Body of pancreas (tissue), 4 donors: Measurements from ENCODE around the gene NRF1. TPM values are rescaled to one million over a fixed set of nuclear protein-coding genes. Genes with fewer than 3 reads are reported as not detected.

ENCODE experiments used
- ATAC-seq: fragments of 150-250 bp; one replicate; pipeline ENCODE4 v1.9.1; 2016
- DNase-seq, 4 donors: peaks; one replicate each; pipeline ENCODE4 v3.0.0-alpha.2; 2019
- H3K27ac ChIP-seq, 4 donors: fragments of 200-600 bp; sonication (generic); 1 replicate in 3 of 4; 2 replicates in 1 of 4; pipeline versions ENCODE4 v1.5.1 to v1.6.1; 2016 to 2019; ENCODE audit warnings: mild to moderate bottlenecking in 1 of 4, mixed read lengths in 1 of 4, moderate library complexity in 1 of 4
- H3K27me3 ChIP-seq, 2 donors: fragments of 200-600 bp; sonication (generic); one replicate each; pipeline ENCODE4 v1.6.0; 2016; ENCODE audit warnings: mild to moderate bottlenecking in 1 of 2
- H3K36me3 ChIP-seq, 2 donors: fragments of 200-600 bp; sonication (generic); replicated peaks in 1 of 2; 2 replicates each; pipeline ENCODE4 v1.5.1; 2016; ENCODE audit warnings: low read depth in 2 of 2; ENCODE audit not compliant: insufficient read depth in 1 of 2
- H3K4me1 ChIP-seq: fragments of 200-600 bp; sonication (generic); one replicate; pipeline ENCODE4 v1.6.0; 2016
- H3K4me3 ChIP-seq, 2 donors: fragments of 200-600 bp; sonication (generic); 1 replicate in 1 of 2; 2 replicates in 1 of 2; pipeline ENCODE4 v1.5.1; 2016 to 2019
- H3K9me3 ChIP-seq, 3 donors: fragments of 200-600 bp; sonication (generic); 1 replicate in 2 of 3; 2 replicates in 1 of 3; pipeline ENCODE4 v1.5.1; 2016
- POLR2A ChIP-seq, 3 donors: fragments of 450-650 bp; IDR thresholded peaks; one replicate each; pipeline ENCODE4 v1.6.1; 2016; ENCODE audit warnings: antibody characterized with exemption in 3 of 3, mild to moderate bottlenecking in 2 of 3
- WGBS, 2 donors: methylation state at CpG; one replicate each; pipeline ENCODE4 v1.1.5; 2017; 5-methylcytosine and 5-hydroxymethylcytosine counted together
- intact Hi-C: fragments of 100-400 bp; cut with DNase I; formaldehyde crosslinking; loops from one replicate; pipeline ENCODE4 v1.15.1; 2023
- total RNA-seq, 2 donors: library from RNA; depleted of rRNA; stranded (reverse); fragments of >200 nt; gene quantifications; one replicate each; pipeline ENCODE4 v1.1.0, GENCODE V29; 2016
- TF ChIP-seq, protein P1 (sequence below), 7 experiments: fragments of 450-650 bp in 4 of 7; fragments of 200-600 bp in 3 of 7; sonication (generic) in 3 of 7; IDR thresholded peaks; one replicate each; pipeline ENCODE4 v1.5.1; 2016 to 2019; ENCODE audit warnings: antibody characterized with exemption in 7 of 7

NRF1 gene
- total RNA-seq, 2 donors from 2014 or later, result 10.1 to 11.9 TPM

DNA sequence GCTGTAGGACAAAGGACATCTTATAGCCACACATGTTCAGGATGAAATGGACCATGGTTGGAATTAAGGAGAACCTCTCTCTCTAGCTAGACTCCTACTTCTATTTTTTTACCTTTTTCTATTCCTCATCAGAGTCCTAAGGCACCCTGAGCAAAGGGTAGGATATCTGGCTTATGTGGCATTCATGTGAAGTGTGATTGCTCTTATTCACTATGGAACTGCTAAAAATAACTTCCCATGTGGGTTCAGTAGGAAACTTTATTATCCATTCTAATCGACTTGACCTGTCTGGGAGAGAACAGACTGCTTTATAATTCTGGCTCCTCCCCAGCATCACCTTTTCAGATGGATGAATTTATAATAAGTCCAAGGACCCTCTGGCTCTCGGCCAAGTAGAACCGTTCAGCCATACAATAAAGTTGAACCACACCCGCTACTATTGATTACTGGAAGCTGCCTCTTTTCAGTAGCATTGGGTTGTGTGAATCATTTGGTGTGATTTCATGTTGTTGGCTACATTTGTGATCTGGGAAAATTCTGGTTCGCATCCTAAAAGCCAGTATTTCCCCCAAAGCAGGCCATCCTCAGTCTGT lies 117.5 kb downstream of the NRF1 start:
- H3K27ac ChIP-seq, result no peak overlapping the region
- H3K4me1 ChIP-seq, result no peaks in the 10 kb centered on the region
- WGBS, 2 donors, result 60 to 71% methylated on average over 5 of the region's 5 CpGs
- no peak overlapping the region for H3K4me3 ChIP-seq
- intact Hi-C loops, result no loop called here
- TF ChIP-seq POLR2A (IDR thresholded peaks at IDR 0.05), result no peak
- TF ChIP-seq, protein P1, sequence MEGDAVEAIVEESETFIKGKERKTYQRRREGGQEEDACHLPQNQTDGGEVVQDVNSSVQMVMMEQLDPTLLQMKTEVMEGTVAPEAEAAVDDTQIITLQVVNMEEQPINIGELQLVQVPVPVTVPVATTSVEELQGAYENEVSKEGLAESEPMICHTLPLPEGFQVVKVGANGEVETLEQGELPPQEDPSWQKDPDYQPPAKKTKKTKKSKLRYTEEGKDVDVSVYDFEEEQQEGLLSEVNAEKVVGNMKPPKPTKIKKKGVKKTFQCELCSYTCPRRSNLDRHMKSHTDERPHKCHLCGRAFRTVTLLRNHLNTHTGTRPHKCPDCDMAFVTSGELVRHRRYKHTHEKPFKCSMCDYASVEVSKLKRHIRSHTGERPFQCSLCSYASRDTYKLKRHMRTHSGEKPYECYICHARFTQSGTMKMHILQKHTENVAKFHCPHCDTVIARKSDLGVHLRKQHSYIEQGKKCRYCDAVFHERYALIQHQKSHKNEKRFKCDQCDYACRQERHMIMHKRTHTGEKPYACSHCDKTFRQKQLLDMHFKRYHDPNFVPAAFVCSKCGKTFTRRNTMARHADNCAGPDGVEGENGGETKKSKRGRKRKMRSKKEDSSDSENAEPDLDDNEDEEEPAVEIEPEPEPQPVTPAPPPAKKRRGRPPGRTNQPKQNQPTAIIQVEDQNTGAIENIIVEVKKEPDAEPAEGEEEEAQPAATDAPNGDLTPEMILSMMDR (IDR thresholded peaks at IDR 0.05), result no peak
- H3K36me3 ChIP-seq, result peaks cover 0 to 5% of the 10 kb centered on the region in 2 donors
- ATAC-seq (no peak), DNase-seq (no peak)
- H3K27me3 ChIP-seq, result no peaks in the 10 kb centered on the region
- no peaks in the 10 kb centered on the region for H3K9me3 ChIP-seq

DNA sequence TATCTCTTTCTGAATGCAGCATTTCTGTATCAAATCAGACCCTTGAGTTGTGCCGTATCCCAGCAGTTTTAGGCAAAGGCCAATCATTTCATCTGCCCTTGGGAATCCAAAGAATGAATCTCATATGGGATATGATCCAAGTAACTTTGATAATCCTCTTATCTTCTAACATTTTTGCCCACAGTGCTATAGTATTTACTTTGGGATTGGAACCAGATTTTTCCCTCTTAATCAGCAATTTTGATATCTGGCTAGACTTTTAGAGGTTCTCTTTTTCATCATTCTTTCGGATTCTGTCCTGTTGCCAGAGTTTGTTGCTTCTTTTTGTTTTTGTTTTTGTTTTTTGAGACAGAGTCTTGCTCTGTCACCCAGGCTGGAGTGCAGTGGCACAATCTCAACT lies 118.0 kb downstream of the NRF1 start:
- Histone ChIP-seq H3K36me3 (peaks cover 0 to 5% of the 10 kb centered on the region in 2 donors), H3K4me3 (no peak overlapping the region), H3K27me3 (no peaks in the 10 kb centered on the region), H3K9me3 (no peaks in the 10 kb centered on the region), H3K4me1 (no peaks in the 10 kb centered on the region), H3K27ac (no peak overlapping the region)
- TF ChIP-seq POLR2A (IDR thresholded peaks at IDR 0.05), result no peak
- TF ChIP-seq, protein P1 (IDR thresholded peaks at IDR 0.05), result no peak
- no peak for DNase-seq
- intact Hi-C loops, result no loop called here
- 36 to 73% methylated on average over 2 of the region's 2 CpGs for WGBS, 2 donors
- ATAC-seq, result no peak

DNA sequence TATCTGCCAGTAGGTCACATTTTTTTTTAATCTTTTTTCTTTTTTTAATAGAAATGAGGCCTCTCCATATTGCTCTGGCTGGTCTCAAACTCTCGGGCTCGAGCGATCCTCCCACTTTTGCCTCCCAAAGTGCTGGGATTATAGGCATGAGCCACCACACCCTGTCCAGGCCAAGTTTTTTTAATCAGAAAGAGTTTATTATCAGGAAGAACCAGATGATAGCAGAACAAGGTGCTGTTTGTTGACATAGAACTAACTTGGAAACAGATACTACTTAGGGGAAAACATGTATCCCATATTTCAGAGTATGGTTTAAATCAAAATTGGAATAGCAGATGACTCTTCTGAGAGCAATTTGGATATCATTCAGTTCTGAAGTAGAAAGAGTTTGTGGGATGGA lies 118.6 kb downstream of the NRF1 start:
- H3K9me3 ChIP-seq, result no peaks in the 10 kb centered on the region
- intact Hi-C loops, result no loop called here
- TF ChIP-seq, protein P1 (IDR thresholded peaks at IDR 0.05), result no peak
- no peak overlapping the region for H3K4me3 ChIP-seq
- WGBS, 2 donors, result 89 to 97% methylated on average over 3 of the region's 3 CpGs
- DNase-seq, result no peak
- peaks cover 0 to 5% of the 10 kb centered on the region in 2 donors for H3K36me3 ChIP-seq
- no peaks in the 10 kb centered on the region for H3K27me3 ChIP-seq
- no peak overlapping the region for H3K27ac ChIP-seq
- no peaks in the 10 kb centered on the region for H3K4me1 ChIP-seq
- no peak for ATAC-seq

DNA sequence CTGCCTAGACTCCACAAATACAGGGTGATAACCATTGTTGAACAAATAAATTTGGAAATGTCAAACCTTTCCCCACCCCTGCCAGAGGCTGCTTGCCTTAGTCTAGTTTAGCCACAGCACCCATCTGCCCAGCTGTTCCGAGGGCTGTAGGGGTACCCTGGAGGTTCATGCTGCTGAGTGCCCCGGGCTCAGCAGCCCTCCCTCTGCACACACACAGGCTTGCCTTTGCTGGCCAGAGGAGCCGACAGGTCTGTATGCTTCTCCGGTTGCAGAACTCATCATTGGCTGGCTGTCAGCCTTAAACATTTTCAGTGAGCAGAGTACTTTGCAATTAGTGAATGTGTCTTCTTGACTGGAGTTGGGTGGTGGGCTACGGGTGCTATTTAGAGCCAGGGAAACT lies 122.9 kb downstream of the NRF1 start:
- no peak overlapping the region for H3K4me3 ChIP-seq
- TF ChIP-seq POLR2A (IDR thresholded peaks at IDR 0.05), result no peak
- TF ChIP-seq, protein P1 (IDR thresholded peaks at IDR 0.05), result no peak
- 91 to 100% methylated on average over 2 to 5 of the region's 5 CpGs for WGBS, 2 donors
- ATAC-seq, result no peak
- no peaks in the 10 kb centered on the region for H3K9me3 ChIP-seq
- no peak for DNase-seq
- no peaks in the 10 kb centered on the region for H3K36me3 ChIP-seq
- H3K4me1 ChIP-seq, result peaks cover 7% of the 10 kb centered on the region
- intact Hi-C loops, result no loop called here
- H3K27me3 ChIP-seq, result no peaks in the 10 kb centered on the region
- H3K27ac ChIP-seq, result no peak overlapping the region

DNA sequence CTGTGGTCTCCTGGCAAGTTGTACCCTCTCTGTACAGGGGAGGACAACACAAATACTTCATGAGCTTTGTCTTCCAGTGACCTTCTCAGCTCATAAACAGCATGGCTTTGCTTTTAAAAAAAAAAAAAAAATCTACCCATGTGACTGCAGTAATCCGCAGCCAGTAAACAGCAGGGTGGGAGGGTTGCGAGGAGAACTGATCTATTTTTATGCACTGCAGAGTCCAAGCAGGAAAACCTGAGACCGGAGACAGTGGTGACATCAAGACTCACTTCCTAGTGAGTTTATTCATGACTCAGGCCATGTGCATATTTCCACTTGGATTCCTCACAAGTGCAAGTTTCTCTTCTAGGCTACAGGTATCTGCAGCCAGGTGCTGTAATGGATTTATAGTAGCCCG lies 127.9 kb downstream of the NRF1 start:
- peak in 3 of 4 donors; percentile 35 to 49 (median 40) for DNase-seq
- intact Hi-C loops, result no loop called here
- H3K27me3 ChIP-seq, result no peaks in the 10 kb centered on the region
- H3K36me3 ChIP-seq, result no peaks in the 10 kb centered on the region
- 36 to 44% methylated on average over 4 of the region's 4 CpGs for WGBS, 2 donors
- no peaks in the 10 kb centered on the region for H3K9me3 ChIP-seq
- H3K4me3 ChIP-seq, result no peak overlapping the region
- peak; percentile 47 for ATAC-seq
- peaks cover 7% of the 10 kb centered on the region for H3K4me1 ChIP-seq
- TF ChIP-seq, protein P1 (IDR thresholded peaks at IDR 0.05), result no peak
- TF ChIP-seq POLR2A (IDR thresholded peaks at IDR 0.05), result no peak
- no peak overlapping the region for H3K27ac ChIP-seq
